ENCODE measurements around the gene MYO5B. TPM values are rescaled to one million over a fixed set of nuclear protein-coding genes. Genes with fewer than 3 reads are reported as not detected.

MYO5B gene
- total and polyA plus RNA-seq, 9 of the 15 experiments (the other 6 are each of a cell fraction or from before 2014, with no cell fraction given): 0.07 to 0.42 (median 0.28) TPM

DNA sequence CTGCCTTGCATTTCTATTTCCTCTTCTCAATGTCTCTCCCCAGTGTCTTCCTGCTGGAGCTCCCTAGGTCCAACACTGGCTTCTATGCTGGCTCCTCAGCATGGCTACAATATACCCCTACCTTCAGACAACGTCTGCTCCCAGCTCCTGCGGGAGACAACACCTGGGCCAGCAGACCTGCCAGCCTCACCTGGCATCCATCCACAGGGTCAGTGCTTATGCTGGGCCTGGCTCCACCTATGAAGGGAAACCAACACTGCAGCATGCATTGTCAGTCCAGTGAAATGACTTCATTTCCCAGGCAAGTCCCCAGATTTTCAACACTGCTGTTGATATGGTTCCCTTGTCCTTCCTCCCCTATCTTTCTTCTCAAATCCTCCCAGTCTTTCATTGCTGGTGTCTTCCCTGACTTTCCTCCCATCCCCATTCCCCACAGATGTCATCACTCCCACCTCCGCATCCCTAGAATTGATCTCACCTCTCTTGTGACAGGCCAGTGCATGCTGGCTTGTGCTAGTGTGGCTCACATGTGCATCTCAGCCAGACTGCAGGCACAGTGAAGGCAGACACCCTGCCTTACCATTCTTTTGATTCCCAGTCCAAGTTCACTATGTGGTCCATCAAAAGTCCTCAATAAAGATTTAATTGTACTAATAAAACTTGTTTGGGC, 98.0 kb downstream of the MYO5B start:
- no peak overlapping the region for H2AFZ ChIP-seq (ENCODE audit: low read depth, low read length)
- FAIRE-seq: no peak
- in situ Hi-C loops (cut with MboI): no loop called here

More for the DNA sequence above, 98.0 kb downstream of the MYO5B start:
- intact Hi-C loops (cut with micrococcal nuclease): no loop called here
- ATAC-seq (no peak), DNase-seq (ENCODE audit: extremely low read depth in 1 of 4, low spot score in 3 of 4) (no peak)
- ChIA-PET CTCF (ENCODE audit: low intra/inter-chr PET ratio) (no interaction called here), POLR2A (no interaction called here)
- Histone ChIP-seq H3K4me3 (no peak overlapping the region), H3K27ac (ENCODE audit: extremely low read depth, low read depth, low read length) (no peak overlapping the region), H4K20me1 (replicated peaks; ENCODE audit: control insufficient read depth, insufficient read depth, low read length) (no peaks in the 10 kb centered on the region), H3K9me3 (replicated peaks; ENCODE audit: control insufficient read depth, insufficient read depth, low read depth, low read length) (no peaks in the 10 kb centered on the region), H3K79me2 (ENCODE audit: control insufficient read depth, insufficient read depth, low read length) (no peaks in the 10 kb centered on the region), H3K4me1 (replicated peaks in 1 of 2; ENCODE audit: control insufficient read depth in 2 of 2, insufficient read depth in 2 of 2, low read length in 2 of 2) (no peaks in the 10 kb centered on the region), H3K9ac (ENCODE audit: insufficient read depth in 1 of 2, low read depth in 2 of 2, low read length in 2 of 2) (no peak overlapping the region), H3K4me2 (ENCODE audit: insufficient read depth, low read length) (no peak overlapping the region), H3K9me1 (ENCODE audit: control insufficient read depth, insufficient read depth, low read length) (no peaks in the 10 kb centered on the region), H3K36me3 (ENCODE audit: control insufficient read depth, insufficient read depth, low read length) (no peaks in the 10 kb centered on the region), H3K27me3 (ENCODE audit: control insufficient read depth in 2 of 2, insufficient read depth in 2 of 2, low read length in 2 of 2) (no peaks in the 10 kb centered on the region)
- WGBS (ENCODE audit: insufficient coverage, low coverage, missing lambda C conversion rate): 0% methylated on average over 2 of the region's 3 CpGs
- no peak for TF ChIP-seq CEBPZ (IDR thresholded peaks at IDR 0.05; ENCODE audit: borderline replicate concordance, low read depth, low read length)
- TF ChIP-seq JUNB (CRISPR knock-in tag; conservative IDR thresholded peaks at IDR 0.05): no peak
- no peak for TF ChIP-seq ZNF699 (CRISPR knock-in tag; IDR thresholded peaks at IDR 0.05; ENCODE audit: insufficient replicate concordance)
- no peak for TF ChIP-seq KDM5B (IDR thresholded peaks at IDR 0.05; ENCODE audit: insufficient replicate concordance, low read depth, low read length)
- TF ChIP-seq ZNF143 (CRISPR knock-in tag; IDR thresholded peaks at IDR 0.05): no peak
- no peak for TF ChIP-seq PTTG1 (tag; IDR thresholded peaks at IDR 0.05; ENCODE audit: low read depth)
- no peak for TF ChIP-seq NR2C1 (IDR thresholded peaks at IDR 0.05)
- no peak for TF ChIP-seq NR2C1 (tag; IDR thresholded peaks at IDR 0.05)
- TF ChIP-seq ZNF717 (CRISPR knock-in tag; IDR thresholded peaks at IDR 0.05): no peak
- no peak for TF ChIP-seq PURB (CRISPR knock-in tag; IDR thresholded peaks at IDR 0.05; ENCODE audit: low read depth)
- no peak for TF ChIP-seq ELF4 (CRISPR knock-in tag; IDR thresholded peaks at IDR 0.05)
- TF ChIP-seq ATF1 (CRISPR knock-in tag; IDR thresholded peaks at IDR 0.05): no peak
- no peak for TF ChIP-seq ATF1 (tag; IDR thresholded peaks at IDR 0.05)
- TF ChIP-seq ZNF280A (IDR thresholded peaks at IDR 0.05; ENCODE audit: low read depth, partially characterized antibody): no peak
- no peak for TF ChIP-seq PCBP2 (IDR thresholded peaks at IDR 0.05; ENCODE audit: low read depth, low read length, poor library complexity, severe bottlenecking)
- no peak for TF ChIP-seq ZC3H11A (IDR thresholded peaks at IDR 0.05; ENCODE audit: low read depth, low read length)
- BruUV-seq (replicated peaks): no TSS peak
